Kidney epithelial cell (primary cell): ENCODE results near the gene CSHL1. TPM values are rescaled to one million over a fixed set of nuclear protein-coding genes. Genes with fewer than 3 reads are reported as not detected.

Experiments
- DNase-seq: peaks from one replicate; pipeline ENCODE4 v3.0.0-alpha.2; 2010; ENCODE audit warnings: low read depth
- H3K27me3 ChIP-seq: 2 replicates; pipeline ENCODE4 v1.6.0; 2011; ENCODE audit warnings: low read length; ENCODE audit not compliant: control insufficient read depth, insufficient read depth
- H3K36me3 ChIP-seq: 2 replicates; pipeline ENCODE4 v1.5.1; 2011; ENCODE audit warnings: low read length; ENCODE audit not compliant: control insufficient read depth, insufficient read depth
- H3K4me3 ChIP-seq: 2 replicates; pipeline ENCODE4 v1.5.1; 2011; ENCODE audit warnings: low read depth, mild to moderate bottlenecking, control low read depth, low read length
- total RNA-seq: library from RNA; depleted of rRNA; stranded (reverse); fragments of >200 nt; gene quantifications from 2 replicates; pipeline ENCODE4 v1.2.3, GENCODE V29; 2015
- TF ChIP-seq, protein P1 (sequence below): IDR thresholded peaks from 2 replicates; pipeline ENCODE4 v1.5.1; 2011; ENCODE audit warnings: mild to moderate bottlenecking, moderate library complexity, low read length, control low read depth, inconsistent platforms; ENCODE audit not compliant: insufficient read depth, poor library complexity, severe bottlenecking

Gene CSHL1
- total RNA-seq, 1 donor from 2014 or later: not detected

DNA sequence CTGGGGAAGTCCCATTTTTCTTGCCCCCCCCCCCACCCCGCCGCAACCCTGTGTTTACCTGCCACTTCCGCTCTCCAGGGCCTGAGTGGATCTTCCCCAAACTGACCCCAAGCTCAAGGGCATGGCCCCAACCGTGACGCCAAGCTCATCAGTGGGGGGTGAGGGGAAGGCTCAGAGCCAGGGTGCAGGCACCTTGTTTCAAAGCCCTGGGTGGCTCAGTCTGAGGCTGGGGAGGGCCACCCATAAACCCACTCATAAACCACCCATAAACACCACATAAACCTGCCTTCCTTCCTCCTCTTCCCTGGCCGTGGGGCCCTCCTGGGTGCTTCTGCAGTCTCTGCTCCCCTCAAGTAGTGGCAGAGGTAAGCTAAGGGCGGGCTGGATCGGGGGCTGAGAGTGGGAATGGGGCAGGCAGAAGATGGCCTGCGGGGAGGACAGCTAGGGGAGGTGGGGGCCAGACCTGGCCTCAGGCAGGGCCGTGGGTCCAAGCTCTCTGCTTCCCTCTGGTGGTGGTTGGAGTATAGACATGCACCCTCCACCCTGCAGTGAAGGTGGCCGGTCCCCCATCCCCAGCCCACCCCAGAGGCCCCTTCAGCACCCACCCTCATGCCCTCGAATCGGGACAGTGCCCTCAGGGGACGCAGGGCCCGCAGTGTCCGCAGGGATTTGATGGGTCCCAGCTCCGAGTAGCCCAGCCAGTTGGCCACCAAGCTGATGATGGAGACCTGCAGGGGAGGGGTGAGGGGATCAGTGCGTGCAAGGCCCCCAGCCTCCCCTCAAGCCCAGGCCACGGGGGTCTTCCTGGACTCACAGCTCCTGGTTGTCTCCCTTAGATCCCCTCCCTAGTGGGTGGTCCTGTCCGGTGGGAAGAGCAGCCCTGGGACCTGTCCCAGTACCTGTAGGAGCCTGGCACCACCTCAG, 35.6 kb upstream of the CSHL1 start:
- Histone ChIP-seq H3K27me3 (peaks cover 11% of the 10 kb centered on the region), H3K4me3 (no peak overlapping the region), H3K36me3 (no peaks in the 10 kb centered on the region)
- TF ChIP-seq, protein P1, sequence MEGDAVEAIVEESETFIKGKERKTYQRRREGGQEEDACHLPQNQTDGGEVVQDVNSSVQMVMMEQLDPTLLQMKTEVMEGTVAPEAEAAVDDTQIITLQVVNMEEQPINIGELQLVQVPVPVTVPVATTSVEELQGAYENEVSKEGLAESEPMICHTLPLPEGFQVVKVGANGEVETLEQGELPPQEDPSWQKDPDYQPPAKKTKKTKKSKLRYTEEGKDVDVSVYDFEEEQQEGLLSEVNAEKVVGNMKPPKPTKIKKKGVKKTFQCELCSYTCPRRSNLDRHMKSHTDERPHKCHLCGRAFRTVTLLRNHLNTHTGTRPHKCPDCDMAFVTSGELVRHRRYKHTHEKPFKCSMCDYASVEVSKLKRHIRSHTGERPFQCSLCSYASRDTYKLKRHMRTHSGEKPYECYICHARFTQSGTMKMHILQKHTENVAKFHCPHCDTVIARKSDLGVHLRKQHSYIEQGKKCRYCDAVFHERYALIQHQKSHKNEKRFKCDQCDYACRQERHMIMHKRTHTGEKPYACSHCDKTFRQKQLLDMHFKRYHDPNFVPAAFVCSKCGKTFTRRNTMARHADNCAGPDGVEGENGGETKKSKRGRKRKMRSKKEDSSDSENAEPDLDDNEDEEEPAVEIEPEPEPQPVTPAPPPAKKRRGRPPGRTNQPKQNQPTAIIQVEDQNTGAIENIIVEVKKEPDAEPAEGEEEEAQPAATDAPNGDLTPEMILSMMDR: peak; percentile 55
- no peak for DNase-seq

DNA sequence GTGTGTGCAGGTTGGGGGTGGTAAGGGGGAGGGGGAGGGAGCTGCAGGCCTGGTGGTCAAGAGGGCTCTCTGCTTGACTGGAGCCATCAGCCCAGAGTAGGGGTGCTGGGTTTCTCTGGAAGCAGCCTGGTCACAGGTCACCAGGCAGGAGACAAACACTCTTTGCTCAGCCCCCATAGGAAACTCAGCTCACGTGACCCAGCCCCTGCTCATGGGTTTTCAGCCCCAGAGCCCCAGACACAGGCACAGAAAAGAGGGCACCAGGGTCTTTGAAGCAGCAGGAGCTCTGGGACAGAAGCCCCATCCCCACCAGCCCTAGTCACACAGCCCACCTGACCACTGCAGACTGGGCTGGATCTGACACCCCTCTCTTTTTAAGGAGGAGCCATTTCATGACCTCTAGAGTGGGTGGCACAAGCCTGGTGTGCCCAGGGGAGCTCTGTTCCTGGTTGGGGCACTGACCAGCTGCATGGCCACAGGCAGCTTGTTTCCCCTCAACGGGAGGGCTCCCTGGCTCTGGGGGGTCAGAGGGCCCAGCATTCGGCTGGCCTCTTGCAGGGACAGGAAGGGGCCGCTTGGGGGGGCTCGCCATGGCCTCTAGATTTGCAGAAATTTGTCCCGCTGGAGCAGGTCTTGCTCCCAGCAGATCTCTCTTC, 34.9 kb upstream of the CSHL1 start:
- DNase-seq: no peak
- H3K4me3 ChIP-seq: no peak overlapping the region
- TF ChIP-seq, protein P1: no peak
- peaks cover 6% of the 10 kb centered on the region for H3K27me3 ChIP-seq
- no peaks in the 10 kb centered on the region for H3K36me3 ChIP-seq

DNA sequence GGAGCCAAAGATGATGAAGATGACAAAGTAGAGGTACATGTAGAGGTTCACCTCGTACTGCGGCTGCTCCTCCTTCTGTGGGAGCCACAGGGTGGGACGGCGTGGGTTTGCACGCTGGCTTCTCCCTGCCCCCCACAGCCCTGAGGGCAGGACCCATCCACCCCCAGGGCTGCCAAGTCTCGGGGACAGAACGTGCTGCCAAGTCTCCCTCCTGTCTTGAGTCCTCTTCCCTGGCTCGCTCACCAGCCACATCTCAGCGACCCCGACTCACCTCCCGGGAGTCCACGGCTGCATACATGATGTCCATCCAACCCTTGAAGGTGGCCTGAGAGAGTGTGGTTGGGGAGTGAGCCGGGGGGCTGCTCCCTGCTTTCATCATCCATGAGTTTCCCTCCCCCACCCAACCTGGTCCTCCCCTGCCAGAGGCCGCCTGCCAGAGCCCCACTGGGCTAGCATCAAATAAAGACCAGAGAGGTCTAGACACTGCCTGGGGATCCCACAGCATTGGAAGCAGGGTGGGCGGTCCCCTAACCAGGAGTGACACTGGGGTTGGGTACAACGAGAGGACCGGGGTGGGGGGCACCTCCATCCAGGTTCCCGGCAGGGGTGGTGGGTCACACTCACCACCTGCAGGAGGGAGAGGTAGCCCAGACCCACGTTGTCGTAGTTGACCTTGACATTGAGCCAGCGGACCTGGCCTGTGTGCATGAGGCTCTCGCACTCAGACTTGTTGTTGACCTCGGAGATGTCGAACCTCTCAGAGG, 33.9 kb upstream of the CSHL1 start:
- peaks cover 5% of the 10 kb centered on the region for H3K27me3 ChIP-seq
- H3K4me3 ChIP-seq: no peak overlapping the region
- TF ChIP-seq, protein P1: no peak
- no peaks in the 10 kb centered on the region for H3K36me3 ChIP-seq
- DNase-seq: no peak

DNA sequence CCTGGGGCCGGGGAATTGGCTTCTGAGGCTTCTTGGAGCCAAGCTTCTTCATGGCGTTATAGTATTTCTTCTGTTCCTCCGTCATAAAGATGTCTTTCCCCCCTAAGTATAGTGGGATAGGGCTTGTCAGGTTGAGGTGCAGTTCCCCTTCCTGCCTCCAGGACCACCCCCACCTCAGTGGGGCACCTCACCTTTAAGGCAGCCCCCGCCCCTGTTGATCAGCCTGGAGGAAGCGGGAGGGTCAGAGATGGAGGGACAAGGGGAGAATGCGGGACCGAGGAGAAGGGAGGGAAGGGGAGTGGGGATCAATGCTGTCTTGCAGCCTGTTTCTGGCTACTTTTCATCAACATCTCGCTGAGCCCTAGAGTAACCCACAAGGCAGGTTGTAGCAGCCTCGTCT, 32.7 kb upstream of the CSHL1 start:
- no peak for DNase-seq
- TF ChIP-seq, protein P1: no peak
- peaks cover 2% of the 10 kb centered on the region for H3K27me3 ChIP-seq
- no peak overlapping the region for H3K4me3 ChIP-seq
- no peaks in the 10 kb centered on the region for H3K36me3 ChIP-seq

DNA sequence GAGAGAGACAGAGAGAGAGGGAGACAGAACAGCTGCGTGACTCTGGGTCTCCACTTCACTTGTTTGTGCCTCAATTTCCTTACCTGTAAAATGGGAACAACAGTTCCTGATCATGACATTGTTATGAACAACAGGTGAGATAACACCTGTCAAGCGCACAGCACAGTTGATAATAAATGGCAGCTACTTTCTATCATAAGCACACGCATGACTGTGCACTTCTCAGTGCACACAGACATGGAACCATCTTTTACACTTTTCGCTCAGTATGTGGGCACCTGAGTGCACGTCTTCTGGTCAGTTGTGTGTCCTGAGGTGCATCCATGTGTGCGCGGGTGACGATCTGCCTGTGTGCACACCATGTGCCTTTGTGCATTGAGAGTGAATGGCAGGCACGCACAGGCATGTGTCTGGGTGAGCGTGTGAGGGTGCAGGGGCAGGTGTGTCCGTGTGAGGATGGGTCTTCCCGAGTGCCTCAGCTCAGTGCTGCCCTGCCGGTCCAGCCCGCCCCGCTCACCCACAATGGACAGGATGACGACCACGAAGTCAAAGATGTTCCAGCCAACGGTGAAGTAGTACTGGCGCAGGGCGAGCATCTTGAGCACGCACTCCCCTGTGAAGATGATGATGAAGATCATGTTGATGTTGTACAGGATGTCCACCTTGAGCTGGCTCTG, 31.4 kb upstream of the CSHL1 start:
- Histone ChIP-seq H3K27me3 (peaks cover 2% of the 10 kb centered on the region), H3K36me3 (no peaks in the 10 kb centered on the region), H3K4me3 (no peak overlapping the region)
- TF ChIP-seq, protein P1: no peak
- no peak for DNase-seq
